GM23338 (cell line): ENCODE measurements around the gene TPRKB. TPM values are rescaled to one million over a fixed set of nuclear protein-coding genes. Genes with fewer than 3 reads are reported as not detected.

ENCODE experiments used
- ATAC-seq: fragments of 200-7000 bp; cut with Tn5 transposase; 3 replicates; pipeline ENCODE4 v1.9.1; 2020
- DNase-seq: peaks from one replicate; pipeline ENCODE4 v3.0.0-alpha.2; 2015; ENCODE audit warnings: low spot score
- H2AFZ ChIP-seq: fragments of 200-600 bp; sonication (generic); 2 replicates; pipeline ENCODE4 v1.8.0; 2016; ENCODE audit warnings: antibody characterized with exemption, mild to moderate bottlenecking, moderate library complexity
- H3F3A ChIP-seq: fragments of 200-600 bp; sonication (generic); replicated peaks from 2 replicates; pipeline ENCODE4 v1.8.0; 2017; ENCODE audit warnings: antibody characterized with exemption, mixed run types, low read depth
- H3K27ac ChIP-seq: fragments of 200-600 bp; sonication (generic); 2 replicates; pipeline ENCODE4 v1.6.1; 2016; ENCODE audit warnings: low read depth
- H3K27me3 ChIP-seq: fragments of 200-600 bp; sonication (generic); 2 replicates; pipeline ENCODE4 v1.8.0; 2016; ENCODE audit warnings: mild to moderate bottlenecking, mixed run types, moderate library complexity; ENCODE audit not compliant: insufficient read depth
- H3K36me3 ChIP-seq: fragments of 200-600 bp; sonication (generic); 2 replicates; pipeline ENCODE4 v1.8.0; 2016; ENCODE audit warnings: mild to moderate bottlenecking; ENCODE audit not compliant: insufficient read depth
- H3K4me1 ChIP-seq: fragments of 200-600 bp; sonication (generic); 2 replicates; pipeline ENCODE4 v1.8.0; 2016; ENCODE audit warnings: mild to moderate bottlenecking, moderate library complexity; ENCODE audit not compliant: insufficient read depth
- H3K4me2 ChIP-seq: fragments of 200-600 bp; sonication (generic); 2 replicates; pipeline ENCODE4 v1.7.1; 2017; ENCODE audit warnings: mixed run types
- H3K4me3 ChIP-seq: fragments of 200-600 bp; sonication (generic); 2 replicates; pipeline ENCODE4 v1.6.1; 2016; ENCODE audit warnings: mixed run types
- H3K79me2 ChIP-seq: fragments of 200-600 bp; sonication (generic); replicated peaks from 2 replicates; pipeline ENCODE4 v1.8.0; 2017; ENCODE audit warnings: mild to moderate bottlenecking; ENCODE audit not compliant: insufficient read depth
- H3K9me2 ChIP-seq: fragments of 200-600 bp; sonication (generic); 2 replicates; pipeline ENCODE4 v1.8.0; 2017; ENCODE audit not compliant: insufficient read depth
- H4K20me1 ChIP-seq: fragments of 200-600 bp; sonication (generic); replicated peaks from 2 replicates; pipeline ENCODE4 v1.8.0; 2017; ENCODE audit warnings: mild to moderate bottlenecking; ENCODE audit not compliant: insufficient read depth
- H3K27ac Mint-ChIP-seq: 2 replicates; pipeline ENCODE4 v1.8.0; 2020; ENCODE audit warnings: inconsistent platforms, mild to moderate bottlenecking, moderate library complexity, mixed read lengths
- H3K27me3 Mint-ChIP-seq: 3 replicates; pipeline ENCODE4 v1.8.0; 2022; ENCODE audit warnings: low read depth, mild to moderate bottlenecking, moderate library complexity, mixed read lengths, inconsistent platforms; ENCODE audit not compliant: insufficient read depth, poor library complexity
- H3K36me3 Mint-ChIP-seq: 3 replicates; pipeline ENCODE4 v1.8.0; 2021; ENCODE audit warnings: low read depth, mild to moderate bottlenecking, inconsistent platforms, moderate library complexity, mixed read lengths
- H3K4me1 Mint-ChIP-seq: 3 replicates; pipeline ENCODE4 v1.8.0; 2020; ENCODE audit warnings: mild to moderate bottlenecking, inconsistent platforms, mixed read lengths
- H3K4me3 Mint-ChIP-seq: 3 replicates; pipeline ENCODE4 v1.8.0; 2021; ENCODE audit warnings: moderate library complexity, mild to moderate bottlenecking, inconsistent platforms, mixed read lengths
- H3K9me3 Mint-ChIP-seq: 3 replicates; pipeline ENCODE4 v1.8.0; 2020; ENCODE audit warnings: moderate library complexity, mild to moderate bottlenecking, inconsistent platforms, mixed read lengths
- CTCF ChIP-seq, 2 experiments: fragments of 200-600 bp in 1 of 2; sonication (generic) in 1 of 2; conservative IDR thresholded peaks; 2 replicates each; pipeline versions ENCODE4 v1.5.1 to v1.6.1; 2016 to 2017; ENCODE audit warnings: antibody characterized with exemption in 2 of 2, low read depth in 2 of 2, mild to moderate bottlenecking in 2 of 2, moderate library complexity in 1 of 2
- EZH2 ChIP-seq: fragments of 200-600 bp; sonication (generic); IDR thresholded peaks from one replicate; pipeline ENCODE4 v1.8.0; 2017; ENCODE audit warnings: antibody characterized with exemption, mild to moderate bottlenecking, low read depth; ENCODE audit not compliant: unreplicated experiment
- EZH2phosphoT487 ChIP-seq: fragments of 200-600 bp; sonication (generic); IDR thresholded peaks from one replicate; pipeline ENCODE4 v1.8.1; 2018; ENCODE audit warnings: antibody characterized with exemption; ENCODE audit not compliant: unreplicated experiment
- JUNB ChIP-seq: IDR thresholded peaks from one replicate; pipeline ENCODE4 v1.6.1; 2016; ENCODE audit warnings: antibody characterized with exemption; ENCODE audit not compliant: unreplicated experiment
- POLR2AphosphoS5 ChIP-seq: IDR thresholded peaks from 2 replicates; pipeline ENCODE4 v1.6.1; 2016; ENCODE audit warnings: antibody characterized with exemption, low read depth
- STAT1 ChIP-seq: IDR thresholded peaks from one replicate; pipeline ENCODE4 v1.6.1; 2016; ENCODE audit warnings: antibody characterized with exemption; ENCODE audit not compliant: unreplicated experiment
- ZNF462 ChIP-seq: fragments of 250-450 bp; sonication (Bioruptor Pico); IDR thresholded peaks from 2 replicates; pipeline ENCODE4 v1.5.0; 2020; ENCODE audit warnings: mild to moderate bottlenecking, moderate library complexity
- polyA plus RNA-seq: library from polyadenylated mRNA; unstranded; fragments of >200 nt; fragmentation: Nextera tagmentation; extraction: Ambion mirVana; gene quantifications from 2 replicates; pipeline ENCODE4 v1.2.1, GENCODE V29; 2016
- total RNA-seq: library from RNA; depleted of rRNA; stranded (reverse); fragments of >200 nt; shearing (Covaris generic); gene quantifications from 2 replicates; pipeline ENCODE4 v1.2.3, GENCODE V29; 2014

The TPRKB gene
- total and polyA plus RNA-seq, 2 experiments from 2014 or later: 31.2 to 186 TPM

DNA sequence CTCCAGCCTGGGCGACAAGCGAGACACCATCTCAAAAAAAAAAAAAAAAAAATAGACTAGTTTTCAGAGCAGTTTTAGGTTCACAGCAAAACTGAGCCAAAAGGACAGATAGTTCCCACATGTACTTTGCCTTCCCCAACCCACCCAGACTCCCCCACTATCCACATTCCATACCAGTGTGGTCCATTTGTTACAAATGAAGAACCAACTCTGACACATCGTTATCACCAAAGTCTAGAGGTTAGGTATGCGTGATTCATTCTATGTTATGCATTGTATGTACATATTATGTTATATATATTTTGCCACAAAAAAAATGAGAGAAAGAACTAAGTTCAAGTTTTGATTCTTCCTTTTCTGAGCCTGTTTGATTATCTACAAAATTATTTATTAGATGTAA is 39.2 kb upstream of the TPRKB start:
- Histone ChIP-seq H3K36me3 (peaks cover 32% of the 10 kb centered on the region; the same call in 1 of the 2 replicates), H3K9me2 (no peaks in the 10 kb centered on the region), H2AFZ (no peak overlapping the region), H3K4me2 (no peak overlapping the region), H3F3A (no peaks in the 10 kb centered on the region), H4K20me1 (no peaks in the 10 kb centered on the region; the same call in none of the 2 replicates), H3K27me3 (no peaks in the 10 kb centered on the region), H3K79me2 (peaks cover 17% of the 10 kb centered on the region), H3K27ac (no peak overlapping the region), H3K4me1 (no peaks in the 10 kb centered on the region), H3K4me3 (no peak overlapping the region)
- ATAC-seq (no peak), DNase-seq (no peak)
- Mint-ChIP-seq H3K9me3 (no peaks in the 10 kb centered on the region), H3K27me3 (no peaks in the 10 kb centered on the region), H3K36me3 (peaks cover 48% of the 10 kb centered on the region), H3K4me1 (0 out of 3 replicates have a peak, but pooled peaks cover 5% of the 10 kb centered on the region), H3K27ac (no peak overlapping the region), H3K4me3 (no peak overlapping the region)
- TF ChIP-seq CTCF (conservative IDR thresholded peaks at IDR 0.05; ENCODE audit: low read depth in 2 of 2) (no peak), EZH2 (no peak), JUNB (no peak), POLR2AphosphoS5 (no peak), EZH2phosphoT487 (no peak), STAT1 (no peak), ZNF462 (no peak)
